Anterior cingulate cortex (tissue), 58 donors: Measurements from ENCODE around the gene SNX6.
A peak's percentile ranks its signal among the peaks of the same experiment; 100 is the strongest.
"Not testable (repeated sequence)": the region's sequence is repeated elsewhere in the genome, so short reads cannot be mapped to it uniquely, and the experiment has no call there.

Experiments used
- DNase-seq, 58 donors: peaks; one replicate each; lab custom pipeline; 2025; lab: John Stamatoyannopoulos, UW

The SNX6 gene

DNA sequence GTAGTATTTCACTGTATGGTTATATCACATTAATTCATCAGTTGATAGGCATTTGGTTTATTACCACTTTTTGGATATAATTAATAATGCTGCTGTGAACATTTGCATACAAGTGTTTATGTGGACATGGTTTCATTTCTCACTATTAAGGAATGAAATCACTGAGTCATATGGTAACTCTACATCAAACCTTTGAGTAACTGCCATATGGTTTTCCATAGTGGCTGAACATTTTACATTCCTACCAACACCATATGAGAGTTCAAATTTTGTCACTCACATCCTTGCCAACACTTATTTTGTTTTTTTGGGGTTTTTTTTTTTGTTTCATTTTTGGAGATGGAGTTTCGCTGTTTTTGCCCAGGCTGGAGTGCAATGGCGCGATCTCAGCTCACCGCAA, 60.2 kb downstream of the SNX6 start:
- DNase-seq, result no peak

DNA sequence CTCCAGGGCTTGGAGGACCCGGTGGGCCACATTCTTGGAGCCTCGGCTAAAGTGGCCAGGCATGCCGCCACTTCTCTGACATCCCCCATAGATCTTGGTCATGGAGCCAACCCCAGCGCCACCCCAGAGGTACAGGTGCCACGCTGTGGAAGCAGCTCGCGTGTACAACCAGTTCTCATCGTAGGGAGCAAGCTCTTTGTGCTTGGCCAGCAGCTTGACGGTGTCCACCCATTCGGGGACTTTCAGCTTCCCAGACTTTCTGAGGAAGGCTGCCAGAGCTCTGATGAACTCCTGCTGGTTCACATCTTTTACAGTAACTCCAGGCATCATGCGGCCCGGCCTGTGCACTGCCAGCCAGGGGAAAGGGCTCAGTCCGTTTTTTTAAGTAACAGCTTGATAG, 61.1 kb downstream of the SNX6 start:
- peak in 2 of 58 donors; percentile 1 to 4 for DNase-seq

DNA sequence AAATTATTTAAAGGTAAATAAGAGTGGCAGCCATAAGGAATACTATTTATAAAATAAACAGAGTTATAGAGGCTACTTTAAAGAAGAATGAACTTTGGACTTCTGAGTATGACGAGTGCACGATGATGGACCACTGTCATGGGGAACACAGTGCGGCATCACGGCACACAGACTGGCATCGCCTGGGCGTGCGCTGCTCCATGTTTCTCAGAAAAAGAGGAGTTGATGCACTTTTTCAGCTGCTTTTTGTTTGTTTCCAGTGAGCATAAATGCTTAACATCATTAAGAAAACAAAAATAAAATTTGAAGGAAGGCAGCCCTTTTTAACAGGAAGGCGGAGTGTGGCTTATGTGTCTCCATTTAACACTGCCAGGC, 67.2 kb downstream of the SNX6 start:
- no peak for DNase-seq

DNA sequence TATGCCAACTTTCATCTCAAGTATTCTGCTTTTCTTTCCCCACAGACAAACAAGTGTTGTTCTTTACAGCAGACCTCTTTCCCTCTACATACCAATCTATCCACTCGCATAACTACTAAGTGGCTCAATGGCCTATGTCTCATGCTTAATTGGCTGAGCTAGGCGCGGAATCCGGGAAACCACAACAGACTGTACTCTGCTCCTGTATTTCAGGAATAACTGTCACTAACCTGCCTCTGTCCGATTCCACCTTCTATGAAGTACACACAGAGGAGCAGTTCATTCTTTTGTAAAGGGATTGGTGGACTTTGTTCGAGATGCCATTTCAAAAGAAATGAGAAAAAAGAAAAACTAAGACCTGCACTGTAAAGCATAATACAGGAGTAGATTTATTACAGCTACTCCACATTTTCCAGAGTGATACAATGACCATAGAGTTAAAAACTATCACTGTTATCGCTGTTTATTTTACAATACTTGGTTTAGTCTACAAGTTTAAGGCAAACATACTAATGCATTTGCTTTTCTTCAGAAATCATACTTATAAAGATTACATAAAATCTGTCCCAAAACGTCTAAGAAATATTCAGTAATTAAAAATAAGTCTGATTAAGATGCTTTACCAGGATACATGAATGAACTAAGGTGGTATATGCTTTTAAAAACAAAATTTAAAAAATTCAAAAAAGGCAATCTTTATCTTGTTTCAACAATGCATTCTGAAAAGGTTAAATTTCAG, 67.7 kb downstream of the SNX6 start:
- DNase-seq, result not testable (repeated sequence)

DNA sequence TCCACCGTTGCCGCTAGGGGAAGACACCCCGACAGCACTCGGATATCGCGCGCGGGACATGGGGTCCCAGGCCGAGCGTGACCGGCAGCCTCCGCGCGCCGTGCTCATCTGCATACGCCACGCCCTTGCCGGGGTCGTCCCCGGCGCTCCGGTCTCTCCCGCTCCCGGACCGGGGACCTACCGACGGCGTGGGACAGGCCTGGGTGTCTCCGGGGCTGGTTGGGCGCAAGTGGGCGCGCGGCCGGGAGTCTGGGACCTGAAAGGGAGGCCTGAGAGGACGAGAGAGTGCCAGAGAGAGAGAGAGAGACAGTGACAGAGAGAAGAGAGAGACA, 73.5 kb downstream of the SNX6 start:
- DNase-seq, result not testable (repeated sequence)

DNA sequence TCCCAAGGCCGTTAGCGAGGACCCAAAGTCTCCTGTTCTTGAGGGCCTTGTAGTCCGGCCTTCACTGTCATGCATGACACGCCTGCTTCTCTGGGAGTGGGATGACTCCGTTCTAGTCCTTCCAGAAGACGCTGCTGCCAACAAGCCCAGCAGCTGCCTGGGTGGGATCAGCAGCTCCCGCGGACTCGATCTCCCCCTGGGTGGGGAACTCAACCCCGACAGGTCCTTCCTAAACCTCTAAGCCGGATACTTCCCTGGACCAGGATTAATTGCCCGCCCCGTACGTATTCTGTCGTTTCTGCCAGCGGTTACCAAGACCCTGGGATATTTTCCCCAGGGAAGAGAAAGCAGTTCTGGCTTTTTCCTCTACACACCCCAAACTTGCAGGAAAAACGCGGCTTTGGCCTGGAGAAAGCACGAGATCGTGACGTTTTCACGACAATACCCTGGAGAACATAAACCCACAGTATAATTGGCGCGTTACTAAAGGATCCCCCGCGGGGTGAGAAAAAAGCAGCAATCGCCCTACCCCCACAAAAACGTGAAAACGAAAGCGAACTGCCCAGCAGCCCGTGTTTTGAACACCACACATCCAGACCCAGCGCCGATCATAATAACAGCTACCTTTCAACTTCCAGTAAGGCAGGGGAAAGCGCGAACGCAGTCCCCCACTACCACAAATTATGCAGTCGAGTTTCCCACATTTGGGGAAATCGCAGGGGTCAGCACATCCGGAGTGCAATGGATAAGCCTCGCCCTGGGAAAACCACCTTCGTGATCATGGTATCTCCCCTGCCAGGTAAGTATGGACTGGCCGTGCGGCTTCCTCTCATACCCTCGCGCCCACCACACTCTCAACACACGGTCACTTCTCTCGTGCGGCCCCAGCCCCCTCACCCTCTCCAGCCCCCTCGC, 74.1 kb downstream of the SNX6 start:
- DNase-seq, result not testable (repeated sequence)

DNA sequence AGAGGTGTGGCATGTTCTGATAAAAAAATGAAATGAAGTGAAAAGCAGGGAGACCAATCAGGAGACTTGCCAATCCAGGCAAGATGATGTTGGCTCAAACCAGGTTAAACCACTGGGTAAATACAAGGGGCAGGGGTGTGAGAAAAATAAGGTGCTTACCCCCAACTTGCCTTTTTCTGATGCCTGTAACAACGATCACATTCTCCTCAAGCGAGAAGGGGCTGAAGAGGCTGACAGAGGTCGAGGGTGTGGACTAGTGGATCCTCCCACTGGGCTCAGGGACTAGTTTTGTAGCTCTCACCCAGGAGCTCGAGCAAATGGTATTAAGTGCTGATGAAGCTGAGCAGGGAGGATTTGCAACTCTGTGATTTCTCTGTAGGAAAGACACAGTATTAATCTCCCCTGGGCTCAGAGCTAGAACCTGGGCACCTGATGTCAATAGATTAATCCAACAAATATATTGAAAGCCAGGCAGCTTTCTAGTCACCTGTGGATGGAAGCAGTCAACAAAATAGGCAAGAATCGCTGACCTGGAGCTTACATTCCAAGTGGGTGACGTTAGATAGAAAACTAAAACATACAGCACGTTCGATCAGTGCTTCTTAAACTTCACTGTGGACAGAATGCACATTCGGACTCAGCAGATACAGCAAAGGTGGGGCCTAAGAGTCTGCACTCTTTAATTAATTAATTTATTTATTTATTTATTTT, 75.3 kb downstream of the SNX6 start:
- DNase-seq, result no peak

DNA sequence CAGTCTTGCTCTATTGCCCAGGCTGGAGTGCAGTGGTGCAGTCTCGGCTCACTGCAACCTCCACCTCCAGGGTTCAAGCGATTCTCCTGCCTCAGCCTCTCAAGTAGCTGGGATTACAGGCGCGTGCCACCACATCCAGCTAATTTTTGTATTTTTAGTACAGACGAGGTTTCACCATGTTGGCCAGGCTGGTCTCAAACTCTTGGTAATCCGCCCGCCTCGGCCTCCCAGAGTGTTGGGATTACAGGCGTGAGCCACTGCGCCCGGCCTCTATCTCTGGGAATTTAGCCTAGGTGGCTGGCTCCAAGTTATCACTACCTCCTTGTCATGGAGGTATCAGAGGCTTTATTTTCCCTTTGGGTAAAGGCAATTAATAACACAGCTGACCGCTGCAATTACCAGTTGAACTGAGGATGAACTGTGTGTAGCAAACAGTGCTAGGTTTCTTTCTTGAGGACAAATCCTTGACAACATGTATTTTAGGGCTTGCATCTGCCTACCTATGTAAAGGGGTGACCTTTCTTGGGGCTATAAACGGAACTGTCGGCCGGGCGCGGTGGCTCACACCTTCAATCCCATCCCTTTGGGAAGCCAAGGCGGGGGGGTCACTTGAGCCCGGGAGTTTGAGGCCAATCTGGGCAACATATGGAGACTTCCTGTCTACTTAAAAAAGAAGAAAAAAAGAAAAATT, 80.5 kb downstream of the SNX6 start:
- not testable (repeated sequence) for DNase-seq

DNA sequence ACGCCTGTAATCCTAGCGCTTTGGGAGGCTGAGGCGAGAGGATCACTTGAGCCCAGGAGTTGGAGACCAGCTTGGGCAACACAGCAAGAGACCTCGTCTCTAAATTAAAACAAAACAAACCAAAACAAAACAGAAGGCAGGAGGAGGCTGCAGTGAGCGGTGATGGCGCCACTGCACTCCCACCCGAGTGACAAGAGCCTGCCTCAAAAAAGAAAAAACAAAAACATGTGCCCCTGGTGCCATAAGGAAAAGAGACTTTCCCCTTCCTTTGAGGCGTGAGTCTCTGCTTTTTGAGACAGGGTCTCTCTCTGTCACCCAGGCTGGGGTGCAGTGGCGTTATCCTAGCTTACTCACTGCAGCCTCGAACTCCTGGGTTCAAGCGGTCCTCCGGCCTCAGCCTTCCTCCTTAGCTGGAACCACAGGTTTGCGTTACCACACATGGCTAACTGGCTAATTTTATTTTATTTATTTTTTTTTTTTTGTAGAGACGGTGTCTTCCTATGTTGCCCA, 81.4 kb downstream of the SNX6 start:
- no peak for DNase-seq

DNA sequence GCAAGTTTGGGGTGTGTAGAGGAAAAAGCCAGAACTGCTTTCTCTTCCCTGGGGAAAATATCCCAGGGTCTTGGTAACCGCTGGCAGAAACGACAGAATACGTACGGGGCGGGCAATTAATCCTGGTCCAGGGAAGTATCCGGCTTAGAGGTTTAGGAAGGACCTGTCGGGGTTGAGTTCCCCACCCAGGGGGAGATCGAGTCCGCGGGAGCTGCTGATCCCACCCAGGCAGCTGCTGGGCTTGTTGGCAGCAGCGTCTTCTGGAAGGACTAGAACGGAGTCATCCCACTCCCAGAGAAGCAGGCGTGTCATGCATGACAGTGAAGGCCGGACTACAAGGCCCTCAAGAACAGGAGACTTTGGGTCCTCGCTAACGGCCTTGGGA, 82.8 kb downstream of the SNX6 start:
- DNase-seq, result not testable (repeated sequence)

DNA sequence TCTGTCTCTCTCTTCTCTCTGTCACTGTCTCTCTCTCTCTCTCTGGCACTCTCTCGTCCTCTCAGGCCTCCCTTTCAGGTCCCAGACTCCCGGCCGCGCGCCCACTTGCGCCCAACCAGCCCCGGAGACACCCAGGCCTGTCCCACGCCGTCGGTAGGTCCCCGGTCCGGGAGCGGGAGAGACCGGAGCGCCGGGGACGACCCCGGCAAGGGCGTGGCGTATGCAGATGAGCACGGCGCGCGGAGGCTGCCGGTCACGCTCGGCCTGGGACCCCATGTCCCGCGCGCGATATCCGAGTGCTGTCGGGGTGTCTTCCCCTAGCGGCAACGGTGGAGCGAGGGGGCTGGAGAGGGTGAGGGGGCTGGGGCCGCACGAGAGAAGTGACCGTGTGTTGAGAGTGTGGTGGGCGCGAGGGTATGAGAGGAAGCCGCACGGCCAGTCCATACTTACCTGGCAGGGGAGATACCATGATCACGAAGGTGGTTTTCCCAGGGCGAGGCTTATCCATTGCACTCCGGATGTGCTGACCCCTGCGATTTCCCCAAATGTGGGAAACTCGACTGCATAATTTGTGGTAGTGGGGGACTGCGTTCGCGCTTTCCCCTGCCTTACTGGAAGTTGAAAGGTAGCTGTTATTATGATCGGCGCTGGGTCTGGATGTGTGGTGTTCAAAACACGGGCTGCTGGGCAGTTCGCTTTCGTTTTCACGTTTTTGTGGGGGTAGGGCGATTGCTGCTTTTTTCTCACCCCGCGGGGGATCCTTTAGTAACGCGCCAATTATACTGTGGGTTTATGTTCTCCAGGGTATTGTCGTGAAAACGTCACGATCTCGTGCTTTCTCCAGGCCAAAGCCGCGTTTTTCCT, 83.4 kb downstream of the SNX6 start:
- not testable (repeated sequence) for DNase-seq

DNA sequence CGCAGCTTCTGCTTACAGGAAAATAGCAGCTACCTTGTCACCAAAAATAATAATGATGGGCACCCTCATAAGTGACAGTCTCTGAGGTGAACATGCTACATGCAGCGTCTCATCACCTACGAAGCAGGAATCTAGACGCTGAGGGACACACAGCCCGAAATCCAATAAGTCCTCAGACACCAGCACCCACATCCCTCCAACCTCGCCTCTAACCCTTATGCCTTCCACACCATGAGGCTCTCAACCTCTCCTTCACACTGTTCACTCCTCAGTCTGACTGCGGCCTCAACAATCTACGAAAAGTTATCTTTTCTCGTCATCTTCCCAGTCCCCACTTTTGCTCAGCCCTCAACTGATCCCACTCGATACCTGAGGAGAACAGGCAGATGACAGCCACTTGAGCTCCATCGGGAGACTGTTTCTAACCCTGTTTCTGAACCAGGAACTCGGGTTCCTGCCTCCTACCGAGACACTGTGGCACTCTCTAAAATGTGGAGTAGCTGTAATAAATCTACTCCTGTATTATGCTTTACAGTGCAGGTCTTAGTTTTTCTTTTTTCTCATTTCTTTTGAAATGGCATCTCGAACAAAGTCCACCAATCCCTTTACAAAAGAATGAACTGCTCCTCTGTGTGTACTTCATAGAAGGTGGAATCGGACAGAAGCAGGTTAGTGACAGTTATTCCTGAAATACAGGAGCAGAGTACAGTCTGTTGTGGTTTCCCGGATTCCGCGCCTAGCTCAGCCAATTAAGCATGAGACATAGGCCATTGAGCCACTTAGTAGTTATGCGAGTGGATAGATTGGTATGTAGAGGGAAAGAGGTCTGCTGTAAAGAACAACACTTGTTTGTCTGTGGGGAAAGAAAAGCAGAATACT, 89.5 kb downstream of the SNX6 start:
- DNase-seq, result not testable (repeated sequence)

DNA sequence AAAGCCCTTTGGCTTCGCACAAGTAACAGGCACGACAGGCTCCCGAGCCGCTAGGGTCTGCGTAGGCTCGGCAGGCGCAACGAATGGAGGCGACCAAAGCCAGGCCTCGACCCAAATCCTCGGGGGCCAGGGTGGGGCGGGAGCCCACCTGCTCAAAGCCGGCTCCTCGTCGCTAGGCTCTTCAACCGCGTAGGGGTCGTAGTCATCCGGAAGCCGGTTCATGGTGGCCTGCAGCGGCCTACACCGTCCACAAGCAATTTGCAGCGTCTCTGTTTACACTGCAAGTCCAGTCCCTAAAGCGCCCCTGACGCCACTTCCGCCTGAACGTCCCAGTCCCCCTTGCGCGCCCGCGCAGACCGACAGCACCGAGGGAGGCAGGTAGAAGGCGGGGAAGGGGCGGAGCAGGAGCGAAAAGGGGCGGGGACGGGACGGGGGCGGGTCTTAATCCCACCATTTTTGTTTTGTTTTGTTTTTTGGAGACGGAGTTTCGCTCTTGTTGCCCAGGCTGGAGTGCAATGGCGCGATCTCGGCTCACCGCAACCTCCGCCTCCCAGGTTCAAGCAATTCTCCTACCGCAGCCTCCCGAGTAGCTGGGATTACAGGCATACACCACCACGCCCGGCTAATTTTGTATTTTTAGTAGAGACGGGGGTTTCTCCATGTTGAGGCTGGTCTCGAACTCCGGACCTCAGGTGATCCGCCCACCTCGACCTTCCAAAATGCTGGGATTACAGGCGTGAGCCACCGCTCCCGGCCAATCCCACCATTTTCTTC, 90.4 kb downstream of the SNX6 start, which contains the start of gene EAPP:
TSS of gene EAPP (minus strand) at position 295 of the 774 bp plus-strand sequence. CDS start at position 222, 73 bp downstream.
- DNase-seq, result no peak

DNA sequence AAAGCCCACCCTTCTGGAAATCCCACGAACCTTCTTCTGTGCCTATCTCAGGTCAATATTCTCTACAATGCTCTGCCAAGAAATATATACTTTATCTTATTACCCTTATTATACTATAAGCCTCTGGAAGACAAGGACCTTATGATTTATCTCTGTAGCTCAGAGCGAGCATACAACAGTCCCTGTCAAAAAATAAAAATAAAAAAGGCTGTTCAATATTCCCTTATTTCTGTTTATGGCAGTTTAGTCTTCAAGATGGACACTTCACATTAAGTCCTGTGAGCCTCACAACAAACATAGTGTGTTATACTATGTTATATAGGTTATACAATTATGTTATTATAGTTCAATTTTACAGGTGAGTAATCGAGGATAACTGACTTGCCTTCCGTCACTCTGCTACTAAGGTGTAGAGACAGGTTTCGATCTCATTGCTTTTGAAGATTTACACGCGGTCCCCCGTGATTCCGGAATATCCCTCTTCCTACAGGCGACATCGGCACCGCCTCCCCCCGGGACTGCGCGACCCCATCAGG, 91.0 kb downstream of the SNX6 start:
- no peak for DNase-seq

DNA sequence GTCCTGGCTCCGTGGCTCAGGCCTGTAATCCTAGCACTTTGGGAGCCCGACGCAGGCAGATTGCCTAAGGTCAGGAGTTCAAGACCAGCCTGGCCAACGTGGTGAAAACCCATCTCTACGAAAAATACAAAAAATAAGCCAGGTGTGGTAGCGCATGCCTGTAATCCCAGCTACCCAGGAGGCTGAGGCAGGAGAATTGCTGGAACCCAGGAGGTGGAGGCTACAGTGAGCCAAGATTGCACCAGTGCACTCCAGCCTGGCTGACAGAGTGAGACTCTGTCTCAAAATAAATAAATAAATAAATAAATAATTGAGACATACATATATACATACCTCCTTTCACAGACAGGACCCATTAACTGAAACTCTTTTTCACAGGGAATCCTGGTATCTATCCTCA, 91.9 kb downstream of the SNX6 start:
- DNase-seq, result not testable (repeated sequence)

DNA sequence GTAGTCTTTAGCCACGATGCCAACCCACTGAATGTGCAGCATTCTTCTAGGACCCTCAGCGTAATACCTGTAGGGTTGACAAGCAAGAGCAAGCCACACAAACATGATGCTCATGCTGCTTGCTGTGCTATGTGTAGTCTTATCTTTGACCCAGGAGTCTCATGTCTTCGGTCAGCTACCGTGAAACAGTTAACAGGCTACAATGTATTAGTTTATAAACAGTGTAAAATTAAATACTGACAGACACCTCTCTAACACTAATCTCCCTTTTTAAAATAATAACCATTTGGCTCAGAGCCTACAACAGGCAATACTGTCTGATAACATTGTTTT, 92.3 kb downstream of the SNX6 start:
- no peak for DNase-seq

DNA sequence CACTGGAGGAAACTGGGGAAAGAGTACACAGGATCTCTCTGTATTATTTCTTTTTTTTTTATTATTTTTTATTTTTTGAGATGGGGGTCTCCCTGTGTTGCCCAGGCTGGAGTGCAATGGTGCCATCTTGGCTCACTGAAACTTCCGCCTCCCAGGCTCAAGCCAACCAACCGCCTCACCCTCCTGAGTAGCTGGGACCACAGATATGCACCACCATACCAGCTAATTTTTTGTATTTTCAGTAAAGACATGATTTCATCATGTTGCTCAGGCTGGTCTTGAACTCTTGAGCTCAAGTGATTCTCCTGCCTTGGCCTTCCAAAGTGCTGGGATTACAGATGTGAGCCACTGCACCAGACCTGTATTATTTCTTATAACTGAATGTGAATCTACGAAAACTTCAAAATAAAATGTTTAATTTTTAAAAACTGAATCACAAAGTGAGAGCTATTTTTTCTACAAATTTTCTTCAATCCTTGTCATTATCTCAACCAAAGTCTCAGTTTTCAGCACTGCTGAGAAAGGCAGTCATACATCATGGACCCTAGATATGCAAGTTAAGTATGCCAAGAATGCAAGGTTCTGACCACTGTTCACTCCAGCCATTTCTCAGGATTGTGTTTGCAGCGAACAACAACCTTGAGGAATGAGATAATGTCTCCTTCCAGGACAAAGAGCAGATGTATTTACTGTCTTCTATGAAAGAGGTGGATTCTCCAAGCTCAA, 92.8 kb downstream of the SNX6 start:
- DNase-seq, result no peak
